Fibroblast of lung (primary cell): Measurements from ENCODE around the gene RASSF1.

ENCODE experiments used
- CTCF ChIP-seq, 2 donors: IDR thresholded peaks in 1 of 2; conservative IDR thresholded peaks in 1 of 2; 1 replicate in 1 of 2; 2 replicates in 1 of 2; pipeline ENCODE4 v1.5.1; 2011 to 2012; ENCODE audit warnings: low read length in 2 of 2, control low read depth in 1 of 2, inconsistent platforms in 1 of 2, low read depth in 1 of 2, mild to moderate bottlenecking in 1 of 2
- EZH2 ChIP-seq: IDR thresholded peaks from 2 replicates; pipeline ENCODE4 v1.5.1; 2012; ENCODE audit warnings: low read length, control low read depth, mild to moderate bottlenecking; ENCODE audit errors: missing control alignments

GRCh38 chr3:50325113-50325480 is 15.5 kb downstream of the RASSF1 start:
- TF ChIP-seq CTCF (conservative IDR thresholded peaks at IDR 0.05 in 1 of 2, IDR thresholded peaks at IDR 0.05 in 1 of 2; ENCODE audit: low read depth in 1 of 2, low read length in 2 of 2) (no peak), EZH2 (no peak)
